Measurements from ENCODE around the gene TRMO. TPM values are rescaled to one million over a fixed set of nuclear protein-coding genes. Genes with fewer than 3 reads are reported as not detected.

TRMO gene
- total and polyA plus RNA-seq, 9 of the 15 experiments (the other 6 are each of a cell fraction or from before 2014, with no cell fraction given) = 5.6 to 22.4 (median 16.2) TPM

GRCh38 chr9:97921959-97922724 is at the start of gene TRMO (continued):
- peak; percentile 81; the same call in 1 of the 2 replicates for TF ChIP-seq THAP7 (CRISPR knock-in tag; IDR thresholded peaks at IDR 0.05)
- TF ChIP-seq MITF (IDR thresholded peaks at IDR 0.05) = peak; percentile 94
- TF ChIP-seq GATAD2B (IDR thresholded peaks at IDR 0.05; ENCODE audit: borderline replicate concordance) = 0 out of 2 replicates have a peak, but pooled peaks have one; percentile 26
- TF ChIP-seq CREB3L1 (IDR thresholded peaks at IDR 0.05; ENCODE audit: borderline replicate concordance, low read depth) = peak; percentile 90
- no peak for TF ChIP-seq CREBBP (IDR thresholded peaks at IDR 0.05; ENCODE audit: low read depth, low read length)
- peak; percentile 96 for TF ChIP-seq MGA (IDR thresholded peaks at IDR 0.05)
- TF ChIP-seq FOXA1 (IDR thresholded peaks at IDR 0.05; ENCODE audit: borderline replicate concordance) = no peak
- no peak for TF ChIP-seq XRCC3 (IDR thresholded peaks at IDR 0.05)
- TF ChIP-seq RBM17 (IDR thresholded peaks at IDR 0.05; ENCODE audit: borderline replicate concordance, low read depth, low read length) = no peak
- no peak for TF ChIP-seq HMGN3 (IDR thresholded peaks at IDR 0.05; ENCODE audit: borderline replicate concordance, extremely low read depth, insufficient read length, low read depth, low read length)
